DMS79 treated with DMSO at 0.1 percent for 48 hours (cell line): ENCODE measurements around the gene SLC22A2.

Experiments
- DNase-seq: peaks from one replicate; lab custom pipeline; 2025; lab: John Stamatoyannopoulos, UW

Gene SLC22A2

DNA sequence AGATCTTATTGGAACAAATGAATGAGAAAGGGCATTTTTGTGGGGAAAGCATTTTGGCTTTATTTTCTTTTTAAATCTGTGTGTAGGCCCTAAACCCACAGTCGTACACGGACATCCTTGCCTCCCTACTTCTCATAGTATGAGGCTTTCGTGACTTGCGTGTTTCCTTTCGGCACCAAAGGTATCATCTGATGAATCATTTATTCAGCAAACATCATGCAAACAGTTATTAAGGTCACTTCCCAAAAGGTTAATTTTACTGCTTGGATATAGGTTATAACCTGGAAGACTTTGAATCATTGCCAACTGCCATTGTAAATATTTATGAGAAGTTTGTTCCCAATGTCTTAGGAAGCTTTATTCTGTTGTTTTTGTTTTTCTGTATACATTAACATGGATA, 15.1 kb upstream of the SLC22A2 start:
- no peak for DNase-seq

DNA sequence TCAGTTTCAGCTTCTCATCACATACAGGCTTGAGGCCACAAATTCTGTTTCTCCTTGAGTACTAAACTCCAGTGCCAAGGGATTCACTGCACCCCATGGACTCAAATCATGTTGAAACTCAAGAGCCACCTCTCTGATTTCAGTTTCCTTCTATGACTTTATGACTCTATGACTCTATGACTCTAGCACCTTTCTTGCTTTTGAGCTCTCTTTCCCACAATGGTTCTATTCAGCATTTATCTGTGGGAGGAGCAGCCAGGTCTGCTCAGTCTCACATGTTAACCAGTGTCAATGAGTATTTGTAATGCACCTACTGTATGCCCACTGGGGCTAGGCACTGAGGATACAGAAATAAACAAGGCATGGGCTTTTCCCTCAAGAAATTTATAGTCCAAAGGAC, 14.6 kb upstream of the SLC22A2 start:
- DNase-seq, result no peak

DNA sequence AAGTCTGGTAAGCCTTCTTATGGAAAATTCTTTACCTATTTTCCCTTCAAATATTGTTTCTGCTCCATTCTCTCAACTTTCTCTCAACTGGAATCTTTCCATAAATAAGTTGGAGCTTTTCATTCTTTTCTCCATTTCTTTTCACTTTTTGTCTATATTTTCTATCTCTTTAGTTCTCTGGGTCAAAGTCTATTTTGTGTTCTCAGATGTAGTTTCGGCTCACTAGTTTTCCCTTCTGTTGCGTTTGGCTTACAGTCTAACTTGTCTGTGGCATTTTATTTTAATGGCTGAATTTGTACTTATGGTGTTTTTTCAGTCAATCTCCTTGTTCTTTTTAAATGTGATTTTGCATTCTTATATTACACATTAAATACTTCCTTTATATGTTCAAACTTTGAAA, 14.1 kb upstream of the SLC22A2 start:
- no peak for DNase-seq

DNA sequence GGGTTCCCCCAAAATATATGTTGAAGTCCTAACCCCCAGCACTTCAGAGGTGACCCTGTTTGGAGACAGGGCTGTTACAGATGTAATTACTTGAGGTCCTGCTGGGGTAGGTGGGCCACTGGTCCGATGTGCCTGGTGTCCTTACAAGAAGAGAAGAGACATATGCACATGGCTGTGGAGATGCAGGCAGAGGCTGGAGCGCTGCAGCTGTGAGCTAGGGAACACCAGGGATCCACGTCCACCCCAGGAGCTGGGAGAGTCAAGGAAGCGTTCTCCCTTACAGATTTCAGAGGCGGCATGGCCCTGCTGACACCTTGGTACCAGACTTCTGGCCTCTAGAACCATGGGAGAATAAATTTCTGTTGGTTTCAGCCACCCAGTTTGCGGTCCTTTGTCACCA, 11.7 kb upstream of the SLC22A2 start:
- no peak for DNase-seq

DNA sequence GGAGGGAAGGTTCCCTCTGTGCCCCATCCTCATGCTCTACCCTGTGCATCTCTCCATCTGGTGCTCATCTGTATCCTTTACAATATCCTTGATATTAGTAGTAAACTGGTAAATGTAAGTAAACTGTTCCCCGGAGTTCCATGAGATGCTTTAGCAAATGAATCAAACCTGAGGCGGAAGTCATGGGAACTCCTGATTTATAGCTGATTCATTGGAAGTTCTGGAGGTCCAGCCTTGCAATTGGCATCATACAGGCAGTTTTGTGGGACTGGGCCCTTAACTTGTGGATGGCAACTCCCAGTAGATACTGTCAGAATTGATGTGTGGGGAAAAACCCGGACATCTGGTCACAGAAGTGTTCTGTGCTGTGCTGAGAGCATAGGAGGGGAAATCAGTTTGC, 11.2 kb upstream of the SLC22A2 start:
- no peak for DNase-seq

DNA sequence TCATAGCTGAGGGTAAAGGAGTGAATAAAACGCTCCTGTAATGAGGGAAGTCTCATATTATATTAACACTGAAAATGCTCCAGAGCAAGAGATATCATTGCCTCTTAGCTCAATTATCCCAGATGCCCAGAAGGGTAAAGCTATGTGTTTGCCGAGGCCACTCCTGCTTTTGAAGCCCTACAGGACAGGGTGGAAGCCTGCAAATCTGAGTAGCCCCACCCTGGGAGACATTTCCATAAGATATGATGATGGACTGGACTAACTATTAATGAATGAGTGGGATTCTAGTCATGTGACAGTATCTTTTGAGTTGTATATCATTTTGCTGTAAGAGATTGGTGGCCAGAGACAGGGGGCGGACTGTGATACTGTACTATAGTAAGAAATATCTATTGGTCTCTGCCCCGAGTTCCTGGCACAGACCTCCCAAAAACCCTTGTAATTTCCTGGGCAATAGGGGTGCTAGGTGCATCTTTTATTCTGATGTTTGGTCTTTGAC, 10.5 kb upstream of the SLC22A2 start:
- no peak for DNase-seq

DNA sequence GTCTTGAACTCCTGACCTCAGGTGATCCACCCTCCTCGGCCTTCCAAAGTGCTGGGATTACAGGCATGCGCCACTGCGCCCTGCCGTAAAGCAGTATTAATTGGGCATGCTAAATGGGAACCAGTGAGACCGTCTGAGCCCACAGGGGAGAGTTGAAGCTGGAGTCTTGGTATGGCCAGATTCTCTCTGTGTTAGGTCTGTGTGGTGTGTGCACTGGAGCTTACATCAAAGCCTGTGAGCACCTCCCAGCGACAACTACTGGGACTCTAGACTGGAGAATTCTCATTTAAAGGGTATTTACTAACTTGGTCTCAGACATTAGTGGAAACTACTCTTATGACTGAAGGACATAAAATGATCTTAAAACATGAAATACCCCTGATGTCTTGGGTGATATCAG, 8.5 kb upstream of the SLC22A2 start:
- no peak for DNase-seq

DNA sequence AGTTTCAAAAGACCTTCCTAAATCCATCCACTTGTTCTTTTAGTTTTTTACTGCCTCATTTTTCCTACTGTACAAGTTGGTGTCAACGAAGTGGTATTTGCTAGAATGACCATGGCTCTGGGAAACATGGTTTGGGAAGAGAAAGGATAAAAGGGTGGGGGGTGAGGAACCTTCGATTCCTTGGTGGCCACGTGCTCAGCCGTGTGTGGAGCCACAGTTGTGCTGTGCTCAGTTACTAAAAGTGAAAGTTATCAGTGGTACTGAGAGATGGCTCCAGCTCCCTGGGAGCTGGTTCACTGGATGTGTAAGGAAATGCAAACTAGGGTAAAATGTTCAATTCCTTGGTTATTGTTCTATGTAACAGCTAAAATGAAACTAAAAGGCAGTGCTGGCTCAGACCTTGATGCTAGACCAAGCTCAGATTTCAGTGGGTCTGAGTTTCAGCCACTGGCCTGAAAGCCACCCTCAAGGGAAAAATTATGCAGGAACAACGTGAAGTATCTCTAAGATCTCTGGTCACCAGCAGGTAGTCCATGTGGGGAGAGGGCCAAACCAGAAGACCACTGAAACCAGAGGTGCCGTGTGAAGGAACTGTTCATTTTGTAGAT, 7.4 kb upstream of the SLC22A2 start:
- no peak for DNase-seq

DNA sequence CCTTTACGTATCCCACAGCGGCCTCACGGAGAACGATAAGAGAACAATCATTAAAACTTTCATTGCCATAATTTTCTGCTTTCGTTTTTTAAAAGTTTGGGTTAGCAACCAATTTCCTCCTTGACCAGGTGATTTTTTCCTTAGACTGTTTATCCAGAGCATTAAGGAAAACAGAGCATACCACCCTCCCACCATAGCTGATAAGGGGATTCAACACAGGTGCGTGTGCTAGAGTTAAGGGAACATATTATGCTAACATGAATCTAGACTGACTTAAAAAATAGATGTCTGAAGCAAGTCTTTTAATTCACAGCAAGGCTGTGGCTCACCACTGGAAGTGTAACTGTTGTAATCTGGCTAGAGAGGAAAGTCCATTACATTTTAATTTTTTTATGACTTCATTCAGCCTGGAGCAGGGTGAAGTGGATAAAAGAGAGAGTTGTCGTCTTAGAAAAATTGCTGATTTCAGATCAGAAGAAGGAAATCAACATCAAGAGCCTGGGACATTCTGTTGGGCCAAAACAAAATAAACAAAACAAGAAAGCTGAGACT, 5.5 kb upstream of the SLC22A2 start:
- no peak for DNase-seq

DNA sequence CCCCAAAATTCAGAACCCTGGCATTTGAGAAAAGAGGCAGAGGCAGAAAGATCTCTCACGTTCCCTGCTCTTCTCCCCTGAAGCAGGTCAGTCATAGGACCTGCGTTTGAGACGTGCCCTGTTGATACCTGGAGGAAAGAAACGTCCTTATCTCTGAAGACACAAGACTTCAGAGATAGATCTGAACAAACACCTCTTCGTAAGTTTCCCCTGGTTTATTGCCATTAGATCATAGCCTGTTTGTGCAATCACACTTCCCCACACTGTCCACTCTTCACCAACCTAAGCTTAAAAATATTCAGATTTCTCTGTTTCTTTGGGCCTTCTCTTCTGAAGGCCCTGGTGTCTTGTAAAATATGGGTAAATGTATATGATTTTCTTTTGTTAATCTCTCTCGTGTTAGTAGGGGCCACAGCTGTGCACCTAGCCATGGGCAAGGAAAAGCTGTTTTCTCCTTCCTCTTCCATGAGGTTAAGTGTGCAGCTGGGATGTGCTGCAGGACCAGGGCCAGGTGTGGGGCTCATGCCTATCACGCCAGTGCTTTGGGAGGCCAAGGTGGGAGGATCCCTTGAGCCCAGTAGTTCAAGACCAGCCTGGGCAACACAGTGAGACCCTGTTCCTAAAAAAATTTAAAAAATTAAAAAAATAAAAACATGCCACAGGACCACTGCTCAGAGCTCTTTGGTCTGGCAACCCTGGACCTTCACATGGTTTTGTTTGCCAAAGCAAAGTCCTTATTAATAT, 4.7 kb upstream of the SLC22A2 start:
- no peak for DNase-seq

DNA sequence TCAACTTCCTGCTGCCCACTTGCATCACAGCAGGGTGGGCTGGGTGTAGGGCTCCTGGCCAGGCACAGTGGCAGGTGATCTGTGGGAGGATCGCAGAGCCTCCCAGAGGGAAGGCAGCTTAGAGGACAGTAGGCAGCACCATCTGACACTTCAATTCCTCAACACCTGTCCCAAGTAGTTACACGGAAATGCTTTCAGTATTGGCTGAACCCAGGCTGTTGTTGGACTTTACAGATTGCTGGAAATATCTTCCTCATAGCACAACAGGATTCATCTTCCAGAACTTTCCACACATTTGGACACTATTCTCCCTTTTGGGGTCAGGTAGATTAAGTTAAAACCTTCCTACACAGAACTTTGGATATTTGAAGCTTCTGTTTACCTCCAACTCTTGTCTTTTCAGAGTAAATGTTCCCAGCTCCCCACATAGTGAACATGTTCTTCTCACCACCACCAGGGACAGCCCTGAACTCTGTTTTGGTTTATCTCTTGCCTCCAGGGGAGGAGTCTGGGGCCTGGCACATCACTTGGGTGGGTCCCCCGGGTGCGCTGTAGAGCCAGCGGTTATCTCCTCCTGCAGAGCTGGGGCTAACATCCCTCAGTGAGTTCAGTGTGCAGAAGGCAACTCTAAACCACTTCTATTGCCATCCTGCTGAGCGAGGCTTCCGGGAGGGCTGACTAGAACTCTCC, 3.5 kb upstream of the SLC22A2 start:
- no peak for DNase-seq

DNA sequence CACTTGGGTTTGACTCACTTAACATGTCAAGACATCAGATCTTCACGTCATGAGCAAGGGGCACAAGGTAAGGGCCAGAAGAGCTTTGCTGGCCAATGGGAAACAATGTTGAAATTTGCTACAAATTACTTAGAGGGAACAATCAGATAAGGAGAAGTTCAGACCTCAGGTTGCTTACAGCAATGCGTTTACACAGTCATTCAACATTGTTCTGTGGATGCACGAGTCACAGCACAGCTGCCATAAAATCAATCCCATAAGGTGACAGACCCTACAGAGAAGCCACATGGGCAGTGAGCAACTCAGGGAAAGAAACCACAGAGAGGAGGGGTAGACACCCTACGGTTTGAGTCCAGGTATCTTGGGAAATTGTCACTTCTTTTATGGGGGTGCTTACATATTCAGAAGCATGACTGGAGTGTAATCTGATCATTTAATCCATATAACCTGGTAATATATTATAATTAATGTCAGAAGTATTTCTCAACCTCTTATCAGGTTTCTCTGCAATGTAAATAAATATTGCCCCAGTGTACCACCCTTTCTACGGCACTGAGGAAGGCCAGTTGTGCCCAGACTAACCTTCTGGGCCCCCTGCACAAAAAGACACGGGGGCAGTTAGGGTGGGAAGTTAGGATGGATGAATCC, 2.3 kb upstream of the SLC22A2 start:
- no peak for DNase-seq

DNA sequence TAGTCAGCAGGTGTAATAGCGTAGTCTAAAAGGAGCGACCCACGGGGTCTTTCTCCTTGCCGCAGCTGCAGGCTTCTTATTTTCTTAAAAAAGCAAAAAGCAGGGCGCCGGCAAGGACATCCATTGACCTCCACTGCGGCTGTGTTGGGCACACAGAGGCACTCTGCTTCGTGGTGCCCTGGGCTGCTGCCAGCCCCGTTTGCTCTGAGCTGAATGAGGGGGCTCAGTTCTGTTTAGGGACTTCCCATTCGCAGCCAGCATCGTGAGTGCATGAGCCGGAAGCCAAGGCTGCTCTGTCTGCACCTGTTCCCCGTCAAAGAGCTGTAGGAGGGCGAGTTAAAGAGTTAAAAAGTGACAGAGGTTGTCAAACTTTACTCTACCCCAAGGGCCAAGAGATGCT, 1.7 kb upstream of the SLC22A2 start:
- DNase-seq, result no peak

DNA sequence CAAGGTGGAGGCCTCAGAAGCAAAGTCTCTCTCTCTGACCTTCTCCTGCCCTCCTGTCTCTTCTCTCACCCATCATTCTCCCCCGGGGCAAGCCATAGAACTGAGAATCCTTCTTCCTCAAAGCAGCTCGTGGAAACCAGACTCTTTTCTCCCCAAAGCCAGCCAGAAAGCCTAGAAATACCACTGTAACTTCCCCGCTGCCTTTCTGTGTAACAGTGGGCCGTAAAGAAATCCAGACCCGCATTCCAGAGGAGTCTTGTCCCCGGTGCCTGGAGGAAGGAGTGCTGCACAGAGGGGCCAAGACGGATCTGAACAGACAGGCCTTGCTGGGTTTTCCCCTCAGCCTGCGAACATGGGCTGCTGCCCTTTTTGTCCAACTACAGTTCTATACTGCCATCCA, 977 bp upstream of the SLC22A2 start:
- no peak for DNase-seq

DNA sequence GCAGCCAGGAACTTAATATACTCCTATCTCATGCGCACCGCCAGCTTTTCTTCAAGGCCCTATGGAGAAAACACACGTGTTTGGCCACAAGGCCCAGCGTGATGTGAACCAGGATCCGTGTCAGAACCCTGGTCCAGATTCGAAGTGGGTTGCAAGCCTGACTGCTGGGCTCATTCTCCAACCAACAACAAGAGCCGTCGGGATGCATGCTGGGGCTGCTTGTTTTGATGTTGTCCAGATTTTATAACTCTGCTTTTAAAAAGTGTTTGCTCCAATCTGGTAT, 463 bp upstream of the SLC22A2 start:
- DNase-seq, result no peak

DNA sequence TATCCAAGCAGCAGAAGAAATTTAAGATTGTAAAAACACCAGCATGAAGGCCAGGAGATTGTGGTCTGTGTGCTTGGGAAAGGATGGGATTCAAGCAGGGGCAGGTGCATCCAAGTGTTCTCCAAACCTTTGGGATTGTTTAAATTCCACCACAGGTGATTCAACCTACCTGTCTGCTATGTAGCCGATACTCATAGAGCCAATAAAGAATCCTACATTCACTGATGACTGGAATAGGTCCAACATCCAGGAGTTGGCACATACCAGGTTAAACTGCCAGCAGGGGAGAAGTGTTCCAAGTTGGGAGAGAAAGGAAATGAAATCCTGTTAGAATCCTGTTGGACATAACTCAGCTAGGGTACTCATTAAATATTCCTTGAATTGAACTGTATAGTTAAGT, 2.2 kb downstream of the SLC22A2 start:
- no peak for DNase-seq

DNA sequence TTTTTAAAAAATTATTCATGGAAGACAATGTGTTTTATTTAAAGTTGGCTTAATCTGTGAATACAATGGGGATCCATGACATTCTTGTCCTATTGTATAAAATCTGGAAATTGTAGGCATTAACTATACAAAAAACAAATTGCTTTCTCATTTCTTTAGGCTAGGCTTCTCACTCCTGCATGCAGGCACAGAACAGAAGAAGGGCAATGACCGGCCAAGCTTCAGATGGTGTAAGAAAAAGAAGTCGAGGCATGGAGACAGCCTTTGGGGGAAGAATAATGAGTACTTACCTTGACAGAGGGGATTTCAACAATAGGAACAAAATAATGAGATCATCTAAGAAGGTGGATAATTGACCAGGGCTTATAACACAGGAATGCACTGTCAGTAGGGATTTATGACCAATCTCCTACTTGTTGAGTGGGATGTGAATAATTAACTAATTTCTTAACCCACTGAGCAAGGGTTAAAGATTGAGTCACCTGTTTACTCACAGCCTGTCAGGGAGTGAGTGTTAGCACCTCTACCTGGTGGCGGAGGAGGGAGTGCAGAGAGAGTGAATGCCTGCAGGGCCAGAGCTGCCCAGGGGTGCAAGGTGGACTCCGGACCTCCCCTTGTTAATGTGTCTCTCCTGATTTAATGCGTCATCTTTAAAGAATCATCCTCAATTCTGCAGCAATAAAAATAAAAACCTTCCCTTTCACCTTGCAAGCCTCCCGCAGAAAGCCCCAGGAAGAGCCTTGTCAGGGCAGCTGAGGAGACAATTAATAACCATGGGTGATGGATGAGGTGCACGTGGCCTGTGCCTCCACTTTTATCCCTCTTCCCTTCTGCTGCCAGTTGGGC, 3.9 kb downstream of the SLC22A2 start:
- DNase-seq, result no peak

DNA sequence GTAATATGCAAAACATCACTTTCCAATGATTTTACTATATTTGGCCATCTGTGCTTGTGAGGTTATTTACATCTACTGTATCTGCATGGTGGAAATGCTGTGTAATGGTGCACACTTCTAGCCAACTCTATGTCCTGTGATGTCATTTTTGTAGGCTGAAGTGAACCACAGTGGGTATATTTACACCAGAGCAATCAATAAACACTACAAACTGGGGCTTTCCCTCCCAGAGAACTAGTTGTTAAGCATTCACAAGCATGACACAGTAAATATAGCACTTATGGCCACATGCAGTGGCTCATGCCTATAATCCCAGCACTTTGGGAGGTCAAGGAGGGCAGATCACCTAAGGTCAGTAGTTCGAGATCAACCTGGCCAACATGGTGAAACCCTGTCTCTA, 4.9 kb downstream of the SLC22A2 start:
- no peak for DNase-seq

DNA sequence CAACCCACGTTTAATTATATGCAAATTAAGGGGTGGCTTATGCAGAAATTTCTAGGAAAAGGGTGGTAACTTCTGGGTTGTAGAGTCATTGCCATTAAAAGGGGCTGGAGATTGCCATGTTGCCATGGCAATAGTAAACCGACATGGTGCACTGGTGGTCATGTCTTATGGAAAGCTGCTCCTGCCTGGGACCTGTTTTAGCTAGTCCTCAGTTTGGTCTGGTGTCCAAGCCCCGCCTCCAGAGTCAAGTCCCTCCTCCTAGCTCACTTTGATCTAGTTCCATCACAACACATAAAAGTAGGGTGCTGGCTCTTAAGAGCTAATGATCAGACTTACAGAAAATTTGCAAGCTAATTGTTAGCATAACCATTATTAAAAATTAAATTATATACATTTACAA, 5.3 kb downstream of the SLC22A2 start:
- DNase-seq, result no peak

DNA sequence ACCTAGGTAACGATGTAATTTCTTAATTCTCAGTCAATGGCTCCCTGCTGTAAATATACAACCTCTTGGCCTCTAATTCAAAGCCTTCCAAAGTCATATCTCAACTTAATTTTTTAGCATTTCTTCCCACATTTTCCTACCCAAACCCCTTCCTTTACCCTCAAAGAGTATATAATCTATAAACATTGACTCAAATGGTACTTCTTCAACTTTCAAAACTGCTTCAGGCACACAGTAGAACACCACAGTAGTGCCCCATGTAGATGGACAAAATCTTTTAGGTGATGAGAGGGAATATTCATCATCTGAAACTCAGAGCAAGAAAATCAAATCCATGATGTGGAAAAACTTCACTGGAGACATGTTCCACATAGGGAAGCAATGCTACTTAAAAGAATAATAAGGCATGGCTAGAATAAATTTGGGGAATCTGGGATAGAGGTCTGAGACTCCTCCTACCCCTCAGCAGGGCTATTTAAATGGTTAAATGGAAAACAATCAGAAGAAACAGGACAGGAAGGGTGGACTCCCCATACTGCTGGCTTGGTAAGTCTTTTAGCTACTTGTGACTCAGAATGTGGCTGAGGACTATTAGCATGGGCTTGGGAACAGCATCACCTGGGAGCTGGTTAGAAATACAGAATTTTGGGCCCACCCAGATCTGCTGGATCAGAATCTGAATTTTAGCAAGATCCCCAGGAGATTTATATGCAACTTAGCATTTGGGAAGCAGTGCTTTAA, 6.4 kb downstream of the SLC22A2 start:
- no peak for DNase-seq

DNA sequence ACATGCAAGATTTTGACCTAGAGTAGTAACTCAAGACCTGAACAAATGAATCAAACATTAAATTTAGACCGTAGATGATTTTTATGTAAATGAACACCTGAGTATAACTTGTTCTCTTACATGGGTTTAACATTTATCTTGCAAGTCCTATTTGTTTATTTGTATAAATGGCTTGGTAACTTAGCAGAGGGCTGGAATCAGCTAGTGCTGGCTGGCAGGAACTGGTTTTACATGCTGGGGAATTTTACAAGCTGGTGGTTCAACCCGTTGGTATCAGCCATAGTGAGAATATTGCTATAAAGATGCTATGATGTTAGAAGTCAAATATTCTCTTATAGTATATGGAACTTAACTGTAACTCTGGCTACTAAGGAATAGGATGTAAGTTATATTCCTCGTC, 8.9 kb downstream of the SLC22A2 start:
- DNase-seq, result no peak
